Cardiac muscle cell (in vitro differentiated cells and primary cell): ENCODE data around the gene CA10. TPM values are rescaled to one million over a fixed set of nuclear protein-coding genes. Genes with fewer than 3 reads are reported as not detected.

ENCODE experiments used
- DNase-seq, 2 donors: peaks; one replicate each; pipeline versions ENCODE4 v3.0.0 to v3.0.0-alpha.2; 2010 to 2017; ENCODE audit warnings: low read depth in 1 of 2, low spot score in 1 of 2
- H3K27ac ChIP-seq: fragments of 200-600 bp; sonication (generic); 2 replicates; pipeline ENCODE4 v1.5.1; 2016
- H3K27me3 ChIP-seq: fragments of 200-600 bp; sonication (generic); 2 replicates; pipeline ENCODE4 v1.6.0; 2016; ENCODE audit warnings: control low read depth
- H3K36me3 ChIP-seq: fragments of 200-600 bp; sonication (generic); 2 replicates; pipeline ENCODE4 v1.5.1; 2016; ENCODE audit warnings: control low read depth
- H3K4me1 ChIP-seq: fragments of 200-600 bp; sonication (generic); 2 replicates; pipeline ENCODE4 v1.8.1; 2017; ENCODE audit warnings: low read depth, mild to moderate bottlenecking, mixed run types
- H3K4me3 ChIP-seq: fragments of 200-600 bp; sonication (generic); 2 replicates; pipeline ENCODE4 v1.5.1; 2016; ENCODE audit warnings: mild to moderate bottlenecking
- H3K9me3 ChIP-seq: fragments of 200-600 bp; sonication (generic); 2 replicates; pipeline ENCODE4 v1.5.1; 2017; ENCODE audit warnings: low read depth, mild to moderate bottlenecking, control low read depth
- polyA plus RNA-seq: library from polyadenylated mRNA; unstranded; fragments of >200 nt; fragmentation: Nextera tagmentation; extraction: Ambion mirVana; gene quantifications from 2 replicates; pipeline ENCODE4 v1.2.1, GENCODE V29; 2016
- total RNA-seq: library from RNA; depleted of rRNA; stranded (reverse); fragments of >200 nt; gene quantifications from 2 replicates; pipeline ENCODE4 v1.2.3, GENCODE V29; 2016
- TF ChIP-seq, protein P1 (sequence below): IDR thresholded peaks from 2 replicates; pipeline ENCODE4 v1.5.1; 2012; ENCODE audit warnings: low read depth, mild to moderate bottlenecking, low read length

The CA10 gene
- total and polyA plus RNA-seq, 2 experiments from 2014 or later, result not detected

DNA sequence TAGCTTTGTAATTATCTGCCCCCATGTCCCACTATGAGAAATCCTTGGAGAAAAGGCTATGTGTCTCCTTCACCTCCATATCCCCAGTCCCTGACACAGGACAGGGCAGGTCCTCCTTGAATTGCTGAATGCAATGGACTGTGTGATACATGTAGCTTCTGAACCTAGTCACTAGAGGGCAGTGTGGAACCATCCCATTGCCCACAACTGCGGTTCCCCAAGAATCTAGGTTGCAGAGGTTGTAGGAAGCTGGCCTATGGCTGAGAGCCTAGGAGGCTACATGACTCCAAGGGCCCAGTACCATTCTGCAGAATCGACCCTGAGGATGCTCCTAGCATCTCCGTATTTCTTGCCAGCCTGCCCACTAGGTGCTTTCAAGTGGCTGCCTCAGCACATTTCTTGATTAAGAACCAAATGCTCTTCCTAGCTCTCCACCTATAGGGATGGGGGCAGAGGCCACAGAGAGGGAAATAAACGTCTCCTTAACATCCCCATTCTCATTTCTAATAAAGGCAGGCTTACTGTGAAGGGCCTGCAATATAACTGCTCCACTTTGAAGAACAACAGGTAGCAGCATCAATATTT lies 394.0 kb downstream of the CA10 start:
- Histone ChIP-seq H3K4me3 (no peak overlapping the region), H3K36me3 (no peaks in the 10 kb centered on the region), H3K4me1 (no peaks in the 10 kb centered on the region), H3K27me3 (no peaks in the 10 kb centered on the region), H3K9me3 (no peaks in the 10 kb centered on the region), H3K27ac (no peak overlapping the region)
- peak; percentile 77 to 78 for DNase-seq
- TF ChIP-seq, protein P1, sequence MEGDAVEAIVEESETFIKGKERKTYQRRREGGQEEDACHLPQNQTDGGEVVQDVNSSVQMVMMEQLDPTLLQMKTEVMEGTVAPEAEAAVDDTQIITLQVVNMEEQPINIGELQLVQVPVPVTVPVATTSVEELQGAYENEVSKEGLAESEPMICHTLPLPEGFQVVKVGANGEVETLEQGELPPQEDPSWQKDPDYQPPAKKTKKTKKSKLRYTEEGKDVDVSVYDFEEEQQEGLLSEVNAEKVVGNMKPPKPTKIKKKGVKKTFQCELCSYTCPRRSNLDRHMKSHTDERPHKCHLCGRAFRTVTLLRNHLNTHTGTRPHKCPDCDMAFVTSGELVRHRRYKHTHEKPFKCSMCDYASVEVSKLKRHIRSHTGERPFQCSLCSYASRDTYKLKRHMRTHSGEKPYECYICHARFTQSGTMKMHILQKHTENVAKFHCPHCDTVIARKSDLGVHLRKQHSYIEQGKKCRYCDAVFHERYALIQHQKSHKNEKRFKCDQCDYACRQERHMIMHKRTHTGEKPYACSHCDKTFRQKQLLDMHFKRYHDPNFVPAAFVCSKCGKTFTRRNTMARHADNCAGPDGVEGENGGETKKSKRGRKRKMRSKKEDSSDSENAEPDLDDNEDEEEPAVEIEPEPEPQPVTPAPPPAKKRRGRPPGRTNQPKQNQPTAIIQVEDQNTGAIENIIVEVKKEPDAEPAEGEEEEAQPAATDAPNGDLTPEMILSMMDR, result peak; percentile 85

DNA sequence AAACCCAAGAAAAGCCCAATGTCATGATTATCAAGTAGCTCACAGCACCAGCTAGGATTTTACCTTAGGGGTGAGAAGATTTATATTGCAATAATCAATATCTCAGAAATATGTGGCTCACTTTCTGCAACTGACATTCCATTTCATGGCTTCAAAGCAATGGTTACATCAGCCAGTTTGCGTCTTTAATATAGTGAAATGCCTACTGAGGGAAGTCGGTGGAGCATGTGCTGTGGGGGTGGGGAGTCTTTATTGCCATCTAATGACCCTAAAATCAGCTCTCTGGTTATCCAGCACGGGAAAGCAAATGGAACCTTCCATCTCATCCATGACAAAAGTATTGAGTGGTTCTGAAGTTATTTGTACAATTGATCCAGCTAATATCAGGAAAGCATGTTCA lies 395.5 kb downstream of the CA10 start:
- Histone ChIP-seq H3K36me3 (no peaks in the 10 kb centered on the region), H3K27ac (no peak overlapping the region), H3K27me3 (no peaks in the 10 kb centered on the region), H3K4me1 (no peaks in the 10 kb centered on the region), H3K4me3 (no peak overlapping the region), H3K9me3 (no peaks in the 10 kb centered on the region)
- no peak for DNase-seq
- TF ChIP-seq, protein P1, result no peak

DNA sequence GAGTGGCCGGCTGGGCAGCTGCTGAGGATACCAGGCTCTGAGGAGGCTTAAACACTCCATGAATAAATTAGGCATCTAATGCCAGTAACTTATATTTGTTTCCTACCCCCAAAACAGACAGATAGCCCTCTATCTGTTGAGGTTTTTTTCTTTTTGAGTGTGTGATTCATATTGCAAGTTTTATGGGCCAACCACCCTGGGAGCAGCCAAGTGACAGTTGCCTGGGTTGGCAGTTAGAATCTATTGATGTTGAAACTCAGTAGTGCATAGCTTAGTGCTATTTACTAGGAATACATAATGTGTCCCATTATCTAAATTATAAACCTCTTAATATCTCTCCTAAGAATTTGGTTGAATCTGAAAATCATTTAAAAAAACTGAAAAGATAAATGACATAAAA lies 397.4 kb downstream of the CA10 start:
- no peak overlapping the region for H3K27ac ChIP-seq
- DNase-seq, result no peak
- no peaks in the 10 kb centered on the region for H3K27me3 ChIP-seq
- no peaks in the 10 kb centered on the region for H3K4me1 ChIP-seq
- TF ChIP-seq, protein P1, result no peak
- no peaks in the 10 kb centered on the region for H3K36me3 ChIP-seq
- H3K9me3 ChIP-seq, result no peaks in the 10 kb centered on the region
- no peak overlapping the region for H3K4me3 ChIP-seq

DNA sequence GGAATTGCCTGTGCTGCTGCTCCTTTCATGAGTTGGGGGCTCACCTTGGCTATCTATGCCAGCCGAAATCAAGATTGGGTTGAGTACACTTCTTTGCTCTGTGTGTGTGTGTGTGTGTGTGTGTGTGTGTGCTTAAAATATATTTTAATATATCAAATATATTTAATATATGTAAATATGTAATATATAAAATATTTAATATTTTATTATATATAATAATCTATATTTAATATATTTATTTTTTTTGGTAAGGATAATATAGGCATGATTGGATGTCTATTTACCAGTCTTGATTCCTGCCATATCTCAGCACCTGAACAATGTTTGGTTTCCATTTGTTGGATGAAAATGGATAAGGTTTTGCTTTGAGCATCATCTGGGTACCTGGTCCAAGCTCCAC lies 399.3 kb downstream of the CA10 start:
- no peak for DNase-seq
- Histone ChIP-seq H3K27me3 (no peaks in the 10 kb centered on the region), H3K4me1 (no peaks in the 10 kb centered on the region), H3K9me3 (no peaks in the 10 kb centered on the region), H3K4me3 (no peak overlapping the region), H3K27ac (no peak overlapping the region), H3K36me3 (no peaks in the 10 kb centered on the region)
- TF ChIP-seq, protein P1, result no peak

DNA sequence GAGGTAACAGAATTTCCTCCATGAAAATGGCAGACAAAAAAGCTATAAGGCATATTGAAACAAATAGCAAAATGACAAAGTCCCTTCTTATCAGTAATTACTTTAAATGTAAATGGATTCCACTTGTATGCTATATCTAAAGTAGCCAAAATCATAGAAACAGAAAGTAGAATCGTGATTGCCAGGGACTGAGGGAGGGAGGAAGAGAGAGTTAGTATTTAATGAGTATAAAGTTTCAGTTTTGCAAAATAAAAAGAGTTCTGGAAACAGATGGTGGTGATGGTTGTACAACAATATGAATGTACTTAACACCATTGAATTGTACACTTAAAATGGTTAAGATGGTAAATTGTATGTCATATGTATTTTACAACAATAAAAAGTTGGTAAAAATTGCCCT lies 407.4 kb downstream of the CA10 start:
- TF ChIP-seq, protein P1, result no peak
- H3K4me1 ChIP-seq, result no peaks in the 10 kb centered on the region
- no peak overlapping the region for H3K27ac ChIP-seq
- H3K4me3 ChIP-seq, result no peak overlapping the region
- H3K9me3 ChIP-seq, result no peaks in the 10 kb centered on the region
- no peaks in the 10 kb centered on the region for H3K36me3 ChIP-seq
- no peaks in the 10 kb centered on the region for H3K27me3 ChIP-seq
- DNase-seq, result no peak
